GM12878 (cell line): Measurements from ENCODE around the gene PEX1. TPM values are rescaled to one million over a fixed set of nuclear protein-coding genes. Genes with fewer than 3 reads are reported as not detected.

ENCODE experiments used
- ATAC-seq: fragments of 200-7000 bp; cut with Tn5 transposase; 3 replicates; pipeline ENCODE4 v1.9.1; 2020; ENCODE audit warnings: mild to moderate bottlenecking, moderate library complexity
- BruUV-seq: library from RNA; stranded (reverse); fragments of 400-500 nt; replicated peaks from 2 replicates; lab custom pipeline; 2021; lab: Mats Ljungman, UMichigan
- CTCF ChIA-PET: fragments of 300-600 bp; sonication (Branson Sonifier 250); formaldehyde crosslinking; extraction: SDS; loops from one replicate; lab custom pipeline; 2021; ENCODE audit warnings: inconsistent platforms; lab: Yijun Ruan, JAX
- POLR2A ChIA-PET: fragments of 350-600 bp; formaldehyde crosslinking; extraction: SDS; loops from one replicate; lab custom pipeline; 2021; ENCODE audit warnings: inconsistent platforms; lab: Charles Lee
- RAD21 ChIA-PET: fragments of 300-600 bp; sonication (Branson Sonifier 250); formaldehyde crosslinking; loops from one replicate; lab custom pipeline; 2023; ENCODE audit warnings: antibody characterized with exemption; ENCODE audit not compliant: unreplicated experiment; lab: Charles Lee
- SMC1A ChIA-PET: fragments of 300-600 bp; sonication (Branson Sonifier 250); formaldehyde crosslinking; loops from one replicate; lab custom pipeline; 2023; ENCODE audit not compliant: unreplicated experiment, uncharacterized antibody; lab: Charles Lee
- DNase-seq: peaks from one replicate; pipeline ENCODE4 v3.0.0-alpha.2; 2011; ENCODE audit warnings: low read depth, low spot score
- FAIRE-seq: peaks from 3 replicates; lab custom pipeline; 2011; peaks lifted over from hg19 to GRCh38; lab: Jason Lieb, UNC
- H2AFZ ChIP-seq: 2 replicates; pipeline ENCODE4 v1.6.0; 2011; ENCODE audit warnings: low read depth, low read length, control low read depth; ENCODE audit not compliant: control insufficient read depth
- H3K27ac ChIP-seq: 2 replicates; pipeline ENCODE4 v1.5.1; 2011; ENCODE audit warnings: control low read depth; ENCODE audit not compliant: control insufficient read depth, insufficient read depth
- H3K27me3 ChIP-seq, 2 experiments: replicated peaks in 1 of 2; 2 replicates each; pipeline versions ENCODE4 v1.6.0 to v1.6.1; 2011; ENCODE audit warnings: low read length in 1 of 2; ENCODE audit not compliant: control insufficient read depth in 2 of 2, insufficient read depth in 2 of 2
- H3K36me3 ChIP-seq, 2 experiments: 2 replicates each; pipeline ENCODE4 v1.5.1; 2011; ENCODE audit warnings: low read length in 1 of 2; ENCODE audit not compliant: control insufficient read depth in 2 of 2, insufficient read depth in 2 of 2
- H3K4me1 ChIP-seq: 2 replicates; pipeline ENCODE4 v1.6.1; 2011; ENCODE audit warnings: mild to moderate bottlenecking, low read length, moderate library complexity, mixed read lengths; ENCODE audit not compliant: control insufficient read depth, insufficient read depth
- H3K4me2 ChIP-seq: 2 replicates; pipeline ENCODE4 v1.6.0; 2011; ENCODE audit warnings: control low read depth; ENCODE audit not compliant: control insufficient read depth, insufficient read depth
- H3K4me3 ChIP-seq: fragments of 200-600 bp; sonication (generic); 2 replicates; pipeline ENCODE4 v1.5.1; 2016
- H3K79me2 ChIP-seq: 2 replicates; pipeline ENCODE4 v1.6.0; 2011; ENCODE audit warnings: low read length; ENCODE audit not compliant: control insufficient read depth, insufficient read depth
- H3K9ac ChIP-seq: 2 replicates; pipeline ENCODE4 v1.8.0; 2011; ENCODE audit warnings: low read length, control low read depth, mixed read lengths; ENCODE audit not compliant: control insufficient read depth, insufficient read depth
- H3K9me3 ChIP-seq: replicated peaks from 3 replicates; pipeline ENCODE4 v1.5.1; 2011; ENCODE audit warnings: mild to moderate bottlenecking, low read length; ENCODE audit not compliant: control insufficient read depth, insufficient read depth
- H4K20me1 ChIP-seq: 2 replicates; pipeline ENCODE4 v1.6.0; 2011; ENCODE audit not compliant: control insufficient read depth, insufficient read depth
- DPF2 ChIP-seq: fragments of 450-650 bp; IDR thresholded peaks from 2 replicates; pipeline ENCODE4 v1.6.1; 2017; ENCODE audit warnings: mild to moderate bottlenecking
- EED ChIP-seq: sonication (generic); IDR thresholded peaks from 2 replicates; pipeline ENCODE4 v1.6.1; 2016; ENCODE audit warnings: antibody characterized with exemption, low read depth
- FOS ChIP-seq: IDR thresholded peaks from 3 replicates; pipeline ENCODE4 v1.6.1; 2011; ENCODE audit warnings: borderline replicate concordance; ENCODE audit not compliant: insufficient read length; ENCODE audit errors: extremely low read depth
- HDAC6 ChIP-seq: fragments of 200-600 bp; sonication (generic); IDR thresholded peaks from one replicate; pipeline ENCODE4 v1.8.0; 2017; ENCODE audit warnings: antibody characterized with exemption; ENCODE audit not compliant: unreplicated experiment
- JUNB ChIP-seq: IDR thresholded peaks from 2 replicates; pipeline ENCODE4 v1.6.1; 2016; ENCODE audit warnings: antibody characterized with exemption, mild to moderate bottlenecking
- PAX5 ChIP-seq: IDR thresholded peaks from 2 replicates; pipeline ENCODE4 v1.6.1; 2011; ENCODE audit warnings: low read depth, low read length, borderline replicate concordance
- PKNOX1 ChIP-seq: fragments of 450-650 bp; IDR thresholded peaks from 2 replicates; pipeline ENCODE4 v1.6.1; 2016; ENCODE audit warnings: mild to moderate bottlenecking
- POLR2AphosphoS2 ChIP-seq: IDR thresholded peaks from 2 replicates; pipeline ENCODE4 v1.6.1; 2011; ENCODE audit warnings: low read depth, mild to moderate bottlenecking, low read length, improper control_type of control experiment, moderate library complexity
- RAD21 ChIP-seq: IDR thresholded peaks from 2 replicates; pipeline ENCODE4 v1.6.1; 2011; ENCODE audit warnings: mild to moderate bottlenecking, low read depth, low read length, moderate library complexity; ENCODE audit not compliant: insufficient read depth
- SKIL ChIP-seq: fragments of 450-650 bp; IDR thresholded peaks from 2 replicates; pipeline ENCODE4 v1.6.1; 2017; ENCODE audit warnings: mild to moderate bottlenecking, low read depth, inconsistent platforms; ENCODE audit not compliant: poor library complexity, severe bottlenecking
- TAF1 ChIP-seq: IDR thresholded peaks from 2 replicates; pipeline ENCODE4 v1.6.1; 2011; ENCODE audit warnings: mild to moderate bottlenecking, low read depth, low read length, borderline replicate concordance
- YY1 ChIP-seq: IDR thresholded peaks from 2 replicates; pipeline ENCODE4 v1.6.1; 2011; ENCODE audit warnings: low read depth, mild to moderate bottlenecking, low read length
- ZNF24 ChIP-seq: fragments of 450-650 bp; IDR thresholded peaks from 2 replicates; pipeline ENCODE4 v1.6.1; 2017; ENCODE audit warnings: antibody characterized with exemption, mild to moderate bottlenecking
- WGBS: methylation state at CpG from one replicate; pipeline ENCODE4 v1.1.6; 2016; ENCODE audit warnings: low lambda C conversion rate; ENCODE audit not compliant: insufficient replicate concordance, insufficient coverage; ENCODE audit errors: missing lambda C conversion rate; 5-methylcytosine and 5-hydroxymethylcytosine counted together
- in situ Hi-C: fragments of 300-500 bp; cut with MboI; formaldehyde crosslinking; loops from 9 replicates; pipeline ENCODE4 v1.14.3; 2018; ENCODE audit warnings: mixed read lengths
- intact Hi-C: fragments of 100-400 bp; cut with micrococcal nuclease; formaldehyde crosslinking; loops from one replicate; pipeline ENCODE4 v1.14.2; 2022; ENCODE audit not compliant: unreplicated experiment
- polyA plus RNA-seq, 11 experiments: library from polyadenylated mRNA; depleted of rRNA in 4 of 11; unstranded in 6 of 11; stranded (reverse) in 5 of 11; fragments of >200 nt; fragmentation: Nextera tagmentation in 4 of 11; fragmentation: Illumina TruSeq in 1 of 11; extraction: Ambion mirVana in 4 of 11; extraction: Trizol in 1 of 11; gene quantifications; 1 replicate in 1 of 11; 2 replicates in 10 of 11; pipeline versions ENCODE4 v1.2.1 to v1.2.3, GENCODE V29; 2011 to 2016; ENCODE audit warnings: inconsistent platforms in 2 of 11, missing spikeins in 2 of 11, low read depth in 1 of 11
- total RNA-seq, 4 experiments: library from RNA; depleted of rRNA in 3 of 4; stranded (reverse); fragments of >200 nt in 3 of 4; fragmentation: Illumina TruSeq in 1 of 4; extraction: Trizol in 1 of 4; gene quantifications; 2 replicates each; pipeline versions ENCODE4 v1.2.1 to v1.2.3, GENCODE V29; 2013 to 2021
- TF ChIP-seq, protein P1 (sequence below): fragments of 450-650 bp; formaldehyde crosslinking; IDR thresholded peaks from 2 replicates; pipeline ENCODE4 v1.5.0; 2022; ENCODE audit warnings: mild to moderate bottlenecking, missing genetic modification characterization

PEX1 gene
- total and polyA plus RNA-seq, 10 of the 15 experiments (the other 5 are each of a cell fraction or from before 2014, with no cell fraction given) = 6.7 to 22.9 (median 15.4) TPM

DNA sequence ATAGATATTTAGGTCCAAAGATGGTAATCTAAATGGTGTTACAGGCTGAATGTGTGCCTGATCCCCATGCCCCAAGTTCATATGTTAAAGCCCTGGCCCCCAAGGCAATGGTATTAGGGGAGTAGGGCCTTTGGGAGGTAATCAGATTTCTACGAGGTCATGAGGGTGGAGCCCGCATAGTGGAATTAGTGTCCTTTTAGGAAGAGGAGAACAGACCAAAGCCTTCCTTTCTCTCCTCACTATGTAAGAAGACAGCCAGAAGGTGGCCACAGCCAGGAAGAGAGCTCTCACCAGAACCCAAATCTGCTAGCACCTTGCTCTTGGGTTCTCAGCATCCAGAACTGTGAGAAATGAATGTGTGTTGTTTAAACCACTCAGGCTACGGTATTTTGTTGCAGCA, 65.8 kb downstream of the PEX1 start (continued):
- TF ChIP-seq SKIL = no peak
- no peak for TF ChIP-seq PKNOX1
- TF ChIP-seq POLR2AphosphoS2 = no peak
- TF ChIP-seq PAX5 = no peak

DNA sequence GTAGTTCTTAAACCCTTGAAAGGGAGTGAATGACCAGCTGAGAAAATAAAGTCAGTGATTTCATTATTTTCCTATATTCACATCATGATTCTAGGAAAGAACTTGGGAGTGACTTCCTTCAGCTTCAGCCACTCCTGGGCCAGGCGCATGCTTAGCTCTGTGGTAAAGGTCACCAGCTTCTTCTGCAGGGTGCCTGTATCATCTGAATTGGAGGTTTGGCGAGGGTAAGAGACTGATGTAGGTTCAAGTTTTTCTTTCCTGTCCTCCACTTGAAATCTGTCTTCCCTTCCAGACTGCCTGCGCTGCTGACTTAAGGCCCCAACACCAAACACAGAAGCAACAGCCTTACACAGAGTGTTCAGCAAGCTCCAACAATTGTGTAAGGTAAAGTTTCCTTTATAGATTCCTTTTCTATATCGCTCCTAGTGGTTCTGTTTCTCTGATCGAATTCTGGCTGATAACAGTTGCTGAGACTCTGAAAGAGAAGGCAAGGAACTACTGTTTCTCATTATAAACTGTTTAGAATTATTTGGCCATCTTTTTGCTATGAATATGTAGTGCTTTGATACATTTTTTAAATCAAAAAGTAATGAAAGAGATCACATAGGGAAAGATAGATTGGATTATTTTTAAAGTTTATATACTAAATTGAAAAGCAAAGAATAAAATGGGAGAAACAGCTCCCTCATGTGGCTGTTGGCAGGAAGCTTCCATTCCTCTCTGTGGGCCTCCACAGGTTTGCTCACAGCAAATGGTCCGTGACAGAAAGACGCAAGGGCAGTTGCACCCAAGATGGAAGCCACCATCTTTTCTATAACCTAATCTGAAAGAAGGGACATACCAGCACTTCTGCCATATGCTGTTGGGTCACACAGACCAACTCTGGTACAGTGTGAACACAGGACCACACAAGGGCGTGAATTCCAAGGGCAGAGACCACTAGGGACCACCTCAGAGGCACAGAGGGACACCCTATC, 67.0 kb downstream of the PEX1 start:
- POLR2A ChIA-PET = interaction anchor here (0.7 kb wide), 1 partner anchor 585 kb away, joined by 5 read pairs; no protein-coding TSS in a partner anchor
- no peak overlapping the region for H3K27ac ChIP-seq
- H2AFZ ChIP-seq = peak overlapping the region; percentile 64
- WGBS = 50% methylated on average over 8 of the region's 8 CpGs
- in situ Hi-C loops (no loop called here), intact Hi-C loops (loop anchor here (10.0 kb wide), 1 partner anchor 593 kb away; no protein-coding TSS in a partner anchor)
- DNase-seq (no peak), ATAC-seq (peak; percentile 99), FAIRE-seq (peak; percentile 62)
- H3K9ac ChIP-seq = no peak overlapping the region
- SMC1A ChIA-PET = interaction anchor here (1.0 to 1.3 kb wide), 6 partner anchors 10 to 632 kb away, joined by 3 to 5 read pairs (median 3); partner anchors contain the start of gene LRRD1
- H3K4me3 ChIP-seq = no peak overlapping the region
- no peaks in the 10 kb centered on the region for H3K27me3 ChIP-seq
- CTCF ChIA-PET = interaction anchor here (0.7 to 3.8 kb wide), 33 partner anchors 9 to 631 kb away, joined by 3 to 37 read pairs (median 4); partner anchors contain the start of genes ERVW-1, GATAD1 and LRRD1
- RAD21 ChIA-PET = interaction anchor here (0.9 to 1.7 kb wide), 3 partner anchors 13 to 586 kb away, joined by 3 to 8 read pairs (median 3); partner anchors contain the start of gene GATAD1
- no peaks in the 10 kb centered on the region for H4K20me1 ChIP-seq
- no peaks in the 10 kb centered on the region for H3K79me2 ChIP-seq
- H3K36me3 ChIP-seq = peaks cover 0 to 2% of the 10 kb centered on the region in 2 experiments; a peak in 1 of 4 replicates
- no peaks in the 10 kb centered on the region for H3K4me1 ChIP-seq
- BruUV-seq = no TSS peak
- H3K4me2 ChIP-seq = no peak overlapping the region
- H3K9me3 ChIP-seq = no peaks in the 10 kb centered on the region
- TF ChIP-seq ZNF24 (no peak), FOS (no peak), HDAC6 (no peak), DPF2 (no peak), EED (no peak), TAF1 (no peak), YY1 (peak; percentile 71; the same call in 1 of the 2 replicates), RAD21 (peak; percentile 49), JUNB (no peak)
- TF ChIP-seq, protein P1, sequence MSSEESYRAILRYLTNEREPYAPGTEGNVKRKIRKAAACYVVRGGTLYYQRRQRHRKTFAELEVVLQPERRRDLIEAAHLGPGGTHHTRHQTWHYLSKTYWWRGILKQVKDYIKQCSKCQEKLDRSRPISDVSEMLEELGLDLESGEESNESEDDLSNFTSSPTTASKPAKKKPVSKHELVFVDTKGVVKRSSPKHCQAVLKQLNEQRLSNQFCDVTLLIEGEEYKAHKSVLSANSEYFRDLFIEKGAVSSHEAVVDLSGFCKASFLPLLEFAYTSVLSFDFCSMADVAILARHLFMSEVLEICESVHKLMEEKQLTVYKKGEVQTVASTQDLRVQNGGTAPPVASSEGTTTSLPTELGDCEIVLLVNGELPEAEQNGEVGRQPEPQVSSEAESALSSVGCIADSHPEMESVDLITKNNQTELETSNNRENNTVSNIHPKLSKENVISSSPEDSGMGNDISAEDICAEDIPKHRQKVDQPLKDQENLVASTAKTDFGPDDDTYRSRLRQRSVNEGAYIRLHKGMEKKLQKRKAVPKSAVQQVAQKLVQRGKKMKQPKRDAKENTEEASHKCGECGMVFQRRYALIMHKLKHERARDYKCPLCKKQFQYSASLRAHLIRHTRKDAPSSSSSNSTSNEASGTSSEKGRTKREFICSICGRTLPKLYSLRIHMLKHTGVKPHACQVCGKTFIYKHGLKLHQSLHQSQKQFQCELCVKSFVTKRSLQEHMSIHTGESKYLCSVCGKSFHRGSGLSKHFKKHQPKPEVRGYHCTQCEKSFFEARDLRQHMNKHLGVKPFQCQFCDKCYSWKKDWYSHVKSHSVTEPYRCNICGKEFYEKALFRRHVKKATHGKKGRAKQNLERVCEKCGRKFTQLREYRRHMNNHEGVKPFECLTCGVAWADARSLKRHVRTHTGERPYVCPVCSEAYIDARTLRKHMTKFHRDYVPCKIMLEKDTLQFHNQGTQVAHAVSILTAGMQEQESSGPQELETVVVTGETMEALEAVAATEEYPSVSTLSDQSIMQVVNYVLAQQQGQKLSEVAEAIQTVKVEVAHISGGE (CRISPR knock-in tag) = no peak
